ENCODE measurements around the gene FRMD4A. TPM values are rescaled to one million over a fixed set of nuclear protein-coding genes. Genes with fewer than 3 reads are reported as not detected.

Gene FRMD4A
- total and polyA plus RNA-seq, 2 of the 4 experiments (the other 2 are of a cell fraction): 30.3 to 68.8 TPM

DNA sequence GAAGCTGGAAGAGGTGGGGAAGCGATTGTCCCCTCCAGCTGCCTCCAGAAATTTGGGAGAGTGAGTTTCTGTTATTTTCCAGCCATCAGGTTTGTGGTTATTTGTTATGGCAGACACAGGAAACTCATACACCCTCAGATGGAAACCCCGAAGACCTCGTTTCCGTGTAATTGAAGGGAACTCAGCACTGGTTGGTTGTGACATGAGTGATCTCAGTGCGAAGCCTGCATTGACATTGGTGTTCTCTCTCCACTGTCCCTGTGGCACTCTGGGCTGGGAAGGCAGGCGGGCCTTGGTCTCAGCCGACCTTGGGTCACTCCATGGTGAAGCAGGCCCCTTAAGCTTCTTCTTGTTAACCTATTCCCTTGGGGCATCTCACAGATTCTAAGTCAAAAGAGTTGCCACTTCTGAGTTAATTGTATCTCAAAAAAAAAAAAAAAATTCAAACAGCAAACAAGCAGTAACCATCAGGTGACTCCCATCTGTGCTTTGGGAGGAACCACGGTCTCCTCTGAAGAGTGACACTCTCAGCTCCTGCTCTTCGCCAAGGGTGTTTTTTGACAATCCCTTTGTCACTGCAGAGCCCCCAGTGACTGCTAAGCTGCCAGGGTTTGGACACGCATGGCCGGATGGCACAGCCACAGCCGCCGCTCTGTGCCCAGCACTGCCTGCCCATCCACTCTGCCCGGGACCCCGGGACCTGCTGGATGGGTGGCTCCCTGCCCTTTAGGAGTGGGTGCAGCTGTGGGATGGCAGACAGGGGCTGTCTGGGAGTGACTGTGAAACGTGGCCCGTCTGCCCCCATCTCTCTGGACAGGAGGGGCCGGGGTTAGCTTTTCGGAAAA lies 510.4 kb downstream of the FRMD4A start:
- Histone ChIP-seq H4K20me1 (ENCODE audit: insufficient read depth, low read length) (peaks cover 12% of the 10 kb centered on the region), H3K4me2 (ENCODE audit: low read depth, low read length) (no peak overlapping the region), H3K4me1 (ENCODE audit: control insufficient read depth, insufficient read depth, low read length) (peaks cover 8% of the 10 kb centered on the region), H2AK9ac (replicated peaks; ENCODE audit: low read depth, low read length, poor library complexity) (no peak overlapping the region), H3K4ac (ENCODE audit: low read depth, low read length) (no peak overlapping the region), H2BK20ac (ENCODE audit: low read depth, low read length) (no peak overlapping the region), H3K23ac (ENCODE audit: low read depth, low read length) (no peak overlapping the region), H4K91ac (ENCODE audit: insufficient read depth, low read depth, low read length) (no peak overlapping the region), H2AFZ (replicated peaks; ENCODE audit: low read length, poor library complexity) (no peak overlapping the region), H4K8ac (ENCODE audit: low read depth in 2 of 2, low read length in 2 of 2) (no peak overlapping the region), H4K5ac (ENCODE audit: low read depth, low read length) (no peak overlapping the region), H3K4me3 (ENCODE audit: insufficient read depth, low read depth, low read length) (no peak overlapping the region), H3K56ac (ENCODE audit: extremely low read depth, insufficient read depth, low read length) (no peak overlapping the region), H2BK15ac (ENCODE audit: low read depth, low read length) (no peak overlapping the region), H2BK120ac (ENCODE audit: low read depth, low read length) (no peak overlapping the region), H3K36me3 (ENCODE audit: control insufficient read depth, insufficient read depth, low read length) (no peaks in the 10 kb centered on the region), H3K79me1 (ENCODE audit: low read depth in 1 of 2, low read length in 2 of 2) (peaks cover 3 to 45% of the 10 kb centered on the region in 2 experiments), H3K9me1 (ENCODE audit: insufficient read depth, low read length) (peaks cover 14% of the 10 kb centered on the region; the same call in 1 of the 2 replicates), H3K18ac (ENCODE audit: low read depth, low read length) (no peak overlapping the region), H3K9me3 (ENCODE audit: control insufficient read depth, insufficient read depth, low read length) (peaks cover 2% of the 10 kb centered on the region), H3K27ac (ENCODE audit: insufficient read depth, low read length) (no peak overlapping the region), H3K14ac (replicated peaks; ENCODE audit: low read depth, low read length) (no peak overlapping the region), H3K9ac (ENCODE audit: low read depth, low read length) (no peak overlapping the region), H2AK5ac (ENCODE audit: low read depth, low read length) (no peak overlapping the region), H3K27me3 (ENCODE audit: control insufficient read depth, insufficient read depth, low read length) (no peaks in the 10 kb centered on the region), H2BK5ac (ENCODE audit: low read depth, low read length, poor library complexity, severe bottlenecking) (no peak overlapping the region)
- ATAC-seq (ENCODE audit: low read depth) (no peak), DNase-seq (no peak)
- TF ChIP-seq, protein P1, sequence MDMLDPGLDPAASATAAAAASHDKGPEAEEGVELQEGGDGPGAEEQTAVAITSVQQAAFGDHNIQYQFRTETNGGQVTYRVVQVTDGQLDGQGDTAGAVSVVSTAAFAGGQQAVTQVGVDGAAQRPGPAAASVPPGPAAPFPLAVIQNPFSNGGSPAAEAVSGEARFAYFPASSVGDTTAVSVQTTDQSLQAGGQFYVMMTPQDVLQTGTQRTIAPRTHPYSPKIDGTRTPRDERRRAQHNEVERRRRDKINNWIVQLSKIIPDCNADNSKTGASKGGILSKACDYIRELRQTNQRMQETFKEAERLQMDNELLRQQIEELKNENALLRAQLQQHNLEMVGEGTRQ (IDR thresholded peaks at IDR 0.05; ENCODE audit: low read depth, low read length): no peak
- TF ChIP-seq MXI1 (IDR thresholded peaks at IDR 0.05; ENCODE audit: borderline replicate concordance, low read depth, low read length) (no peak), RFX5 (IDR thresholded peaks at IDR 0.05; ENCODE audit: low read depth, low read length) (no peak), BHLHE40 (IDR thresholded peaks at IDR 0.05; ENCODE audit: low read depth, low read length) (no peak), POLR2A (IDR thresholded peaks at IDR 0.05; ENCODE audit: low read depth, low read length) (no peak), MAFK (IDR thresholded peaks at IDR 0.05; ENCODE audit: low read depth, low read length) (no peak), SMC3 (IDR thresholded peaks at IDR 0.05; ENCODE audit: low read depth, low read length) (no peak), RCOR1 (IDR thresholded peaks at IDR 0.05; ENCODE audit: insufficient replicate concordance, low read length) (no peak), CTCF (conservative IDR thresholded peaks at IDR 0.05; ENCODE audit: low read depth, low read length) (no peak), FOS (IDR thresholded peaks at IDR 0.05; ENCODE audit: low read depth, low read length) (no peak)
- TF ChIP-seq, protein P2, sequence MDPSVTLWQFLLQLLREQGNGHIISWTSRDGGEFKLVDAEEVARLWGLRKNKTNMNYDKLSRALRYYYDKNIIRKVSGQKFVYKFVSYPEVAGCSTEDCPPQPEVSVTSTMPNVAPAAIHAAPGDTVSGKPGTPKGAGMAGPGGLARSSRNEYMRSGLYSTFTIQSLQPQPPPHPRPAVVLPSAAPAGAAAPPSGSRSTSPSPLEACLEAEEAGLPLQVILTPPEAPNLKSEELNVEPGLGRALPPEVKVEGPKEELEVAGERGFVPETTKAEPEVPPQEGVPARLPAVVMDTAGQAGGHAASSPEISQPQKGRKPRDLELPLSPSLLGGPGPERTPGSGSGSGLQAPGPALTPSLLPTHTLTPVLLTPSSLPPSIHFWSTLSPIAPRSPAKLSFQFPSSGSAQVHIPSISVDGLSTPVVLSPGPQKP (IDR thresholded peaks at IDR 0.05; ENCODE audit: borderline replicate concordance, low read depth, low read length): no peak
- ChIA-PET CTCF (no interaction called here), POLR2A (ENCODE audit: unreplicated experiment) (no interaction called here)
- in situ Hi-C loops (cut with MboI; ENCODE audit: low sequenced_read_pairs) (no loop called here), dilution Hi-C loops (cut with HindIII; ENCODE audit: low sequenced_read_pairs, unreplicated experiment) (no loop called here), intact Hi-C loops (cut with micrococcal nuclease) (no loop called here)
- no TSS peak for BruUV-seq (replicated peaks)
- WGBS, 2 experiments (ENCODE audit: extremely low coverage in 2 of 2, insufficient read length in 1 of 2): 100% methylated on average over 2 of the region's 19 CpGs; no CpG with 5 or more reads in 1 of the 2 experiments

Data from IMR-90 (cell line).